HG03575 (cell line): ENCODE results near the gene KIF15.

Source experiments
- ATAC-seq: cut with Tn5 transposase; IDR thresholded peaks from one replicate; pipeline ENCODE4 v1.9.1; 2021; ENCODE audit not compliant: unreplicated experiment, insufficient number of reproducible peaks, low FRiP score; ENCODE audit errors: extremely low read depth

Gene KIF15, protein sequence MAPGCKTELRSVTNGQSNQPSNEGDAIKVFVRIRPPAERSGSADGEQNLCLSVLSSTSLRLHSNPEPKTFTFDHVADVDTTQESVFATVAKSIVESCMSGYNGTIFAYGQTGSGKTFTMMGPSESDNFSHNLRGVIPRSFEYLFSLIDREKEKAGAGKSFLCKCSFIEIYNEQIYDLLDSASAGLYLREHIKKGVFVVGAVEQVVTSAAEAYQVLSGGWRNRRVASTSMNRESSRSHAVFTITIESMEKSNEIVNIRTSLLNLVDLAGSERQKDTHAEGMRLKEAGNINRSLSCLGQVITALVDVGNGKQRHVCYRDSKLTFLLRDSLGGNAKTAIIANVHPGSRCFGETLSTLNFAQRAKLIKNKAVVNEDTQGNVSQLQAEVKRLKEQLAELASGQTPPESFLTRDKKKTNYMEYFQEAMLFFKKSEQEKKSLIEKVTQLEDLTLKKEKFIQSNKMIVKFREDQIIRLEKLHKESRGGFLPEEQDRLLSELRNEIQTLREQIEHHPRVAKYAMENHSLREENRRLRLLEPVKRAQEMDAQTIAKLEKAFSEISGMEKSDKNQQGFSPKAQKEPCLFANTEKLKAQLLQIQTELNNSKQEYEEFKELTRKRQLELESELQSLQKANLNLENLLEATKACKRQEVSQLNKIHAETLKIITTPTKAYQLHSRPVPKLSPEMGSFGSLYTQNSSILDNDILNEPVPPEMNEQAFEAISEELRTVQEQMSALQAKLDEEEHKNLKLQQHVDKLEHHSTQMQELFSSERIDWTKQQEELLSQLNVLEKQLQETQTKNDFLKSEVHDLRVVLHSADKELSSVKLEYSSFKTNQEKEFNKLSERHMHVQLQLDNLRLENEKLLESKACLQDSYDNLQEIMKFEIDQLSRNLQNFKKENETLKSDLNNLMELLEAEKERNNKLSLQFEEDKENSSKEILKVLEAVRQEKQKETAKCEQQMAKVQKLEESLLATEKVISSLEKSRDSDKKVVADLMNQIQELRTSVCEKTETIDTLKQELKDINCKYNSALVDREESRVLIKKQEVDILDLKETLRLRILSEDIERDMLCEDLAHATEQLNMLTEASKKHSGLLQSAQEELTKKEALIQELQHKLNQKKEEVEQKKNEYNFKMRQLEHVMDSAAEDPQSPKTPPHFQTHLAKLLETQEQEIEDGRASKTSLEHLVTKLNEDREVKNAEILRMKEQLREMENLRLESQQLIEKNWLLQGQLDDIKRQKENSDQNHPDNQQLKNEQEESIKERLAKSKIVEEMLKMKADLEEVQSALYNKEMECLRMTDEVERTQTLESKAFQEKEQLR (N-terminal part only)

DNA sequence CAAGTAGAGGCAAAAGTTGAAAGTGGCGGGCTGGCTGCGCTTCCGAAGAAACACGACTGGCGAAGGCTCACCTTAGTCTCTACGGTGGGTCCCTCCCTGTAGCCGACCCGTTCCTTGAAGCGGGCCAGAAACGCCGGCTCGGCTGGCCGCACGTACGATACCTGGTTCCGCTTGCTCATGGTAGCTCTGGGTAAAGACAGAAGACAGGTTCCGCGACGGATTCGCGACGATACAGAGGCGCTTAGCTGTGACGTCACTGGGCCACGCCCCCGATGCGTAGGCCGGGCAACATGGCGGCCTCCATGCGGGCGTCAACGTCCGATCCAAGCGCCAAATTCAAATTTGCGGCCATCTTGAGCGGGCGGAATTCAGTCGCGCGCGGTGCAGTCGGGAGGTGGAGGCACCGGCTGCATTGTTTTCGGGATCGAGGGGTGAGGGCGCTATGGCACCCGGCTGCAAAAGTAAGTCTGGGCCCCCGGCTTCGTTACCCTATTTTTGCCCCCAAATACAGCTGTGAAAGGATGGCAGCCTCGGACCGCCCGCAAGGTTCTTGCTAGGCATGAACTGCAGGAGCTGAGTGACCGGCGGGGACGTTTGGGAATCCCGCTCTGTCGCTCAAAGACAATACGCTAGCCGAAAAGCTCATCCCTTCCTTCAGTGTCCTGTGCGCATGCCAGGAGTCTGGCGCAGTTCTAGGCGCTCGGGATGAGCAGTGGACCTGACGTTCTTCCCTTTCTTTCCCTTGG is at the start of gene KIF15, which contains the start of gene KIAA1143:
Gene KIF15, plus strand, starts transcription at position 371 of the 746 bp plus-strand sequence. Its CDS starts 72 bp downstream, at position 443.
Gene KIAA1143, minus strand, starts transcription at position 196 of the 746 bp plus-strand sequence. Its CDS starts 17 bp downstream, at position 179.
- peak; percentile 50 for ATAC-seq

DNA sequence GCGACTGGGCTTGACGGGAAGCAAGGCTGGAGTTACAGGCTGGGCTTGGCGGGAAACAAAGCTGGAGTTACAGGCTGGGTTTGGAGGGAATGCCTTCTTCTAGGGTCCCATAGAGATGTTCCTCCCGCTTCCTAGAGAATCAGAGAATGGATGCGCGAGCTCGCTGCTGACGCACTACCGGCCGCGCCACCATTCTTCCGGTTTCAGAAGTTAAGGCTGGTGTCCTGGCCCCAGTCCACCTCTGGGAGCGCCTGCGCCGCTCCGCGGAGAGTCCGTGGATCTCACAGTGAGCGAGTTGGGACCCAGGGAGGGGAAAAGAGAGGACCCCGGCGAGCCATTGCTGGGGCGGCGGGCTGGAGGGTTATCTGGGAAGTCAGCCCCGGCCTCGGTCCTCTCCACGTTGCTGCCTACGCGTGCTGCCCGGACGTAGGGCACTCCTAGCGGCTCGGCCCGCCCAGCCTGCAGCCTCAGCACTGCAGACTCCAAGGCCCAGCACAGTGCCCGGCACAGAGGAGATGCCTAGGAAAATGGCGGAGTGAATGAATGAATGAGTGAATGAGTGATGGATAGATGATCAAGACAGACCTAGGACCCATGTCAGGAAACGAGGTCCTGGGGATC is 49.0 kb upstream of the KIF15 start, which contains the start of gene ZNF502:
Gene ZNF502, plus strand, starts transcription at position 206 of the 621 bp plus-strand sequence. CDS start 7,602 bp downstream, outside the sequence.
- no peak for ATAC-seq

DNA sequence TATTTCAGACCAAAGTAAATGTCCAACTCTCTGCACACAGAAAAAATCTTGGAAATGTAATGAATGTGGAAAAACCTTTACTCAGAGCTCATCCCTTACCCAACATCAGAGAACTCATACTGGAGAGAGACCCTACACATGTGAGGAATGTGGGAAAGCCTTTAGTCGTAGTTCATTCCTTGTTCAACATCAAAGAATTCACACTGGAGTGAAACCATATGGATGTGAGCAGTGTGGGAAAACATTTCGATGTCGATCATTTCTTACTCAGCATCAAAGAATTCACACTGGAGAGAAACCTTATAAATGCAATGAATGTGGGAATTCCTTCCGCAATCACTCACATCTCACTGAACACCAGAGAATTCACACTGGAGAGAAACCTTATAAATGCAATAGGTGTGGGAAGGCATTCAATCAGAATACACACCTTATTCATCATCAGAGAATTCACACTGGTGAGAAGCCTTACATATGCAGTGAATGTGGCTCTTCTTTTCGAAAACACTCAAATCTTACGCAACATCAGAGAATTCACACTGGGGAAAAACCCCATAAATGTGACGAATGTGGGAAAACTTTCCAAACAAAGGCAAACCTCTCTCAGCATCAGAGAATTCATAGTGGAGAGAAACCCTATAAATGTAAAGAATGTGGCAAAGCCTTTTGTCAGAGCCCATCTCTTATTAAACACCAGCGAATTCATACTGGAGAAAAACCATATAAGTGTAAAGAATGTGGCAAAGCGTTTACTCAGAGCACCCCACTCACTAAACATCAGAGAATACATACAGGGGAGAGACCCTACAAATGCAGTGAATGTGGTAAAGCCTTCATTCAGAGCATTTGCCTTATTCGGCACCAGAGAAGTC is 40.1 kb upstream of the KIF15 start:
- no peak for ATAC-seq

DNA sequence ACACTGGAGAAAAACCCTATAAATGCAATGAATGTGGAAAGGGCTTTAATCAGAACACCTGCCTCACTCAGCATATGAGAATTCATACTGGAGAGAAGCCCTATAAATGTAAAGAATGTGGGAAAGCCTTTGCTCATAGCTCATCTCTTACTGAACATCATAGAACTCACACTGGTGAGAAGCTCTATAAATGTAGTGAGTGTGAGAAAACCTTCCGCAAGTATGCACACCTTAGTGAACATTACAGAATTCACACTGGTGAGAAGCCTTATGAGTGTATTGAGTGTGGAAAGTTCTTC is 39.5 kb upstream of the KIF15 start:
- ATAC-seq, result no peak

DNA sequence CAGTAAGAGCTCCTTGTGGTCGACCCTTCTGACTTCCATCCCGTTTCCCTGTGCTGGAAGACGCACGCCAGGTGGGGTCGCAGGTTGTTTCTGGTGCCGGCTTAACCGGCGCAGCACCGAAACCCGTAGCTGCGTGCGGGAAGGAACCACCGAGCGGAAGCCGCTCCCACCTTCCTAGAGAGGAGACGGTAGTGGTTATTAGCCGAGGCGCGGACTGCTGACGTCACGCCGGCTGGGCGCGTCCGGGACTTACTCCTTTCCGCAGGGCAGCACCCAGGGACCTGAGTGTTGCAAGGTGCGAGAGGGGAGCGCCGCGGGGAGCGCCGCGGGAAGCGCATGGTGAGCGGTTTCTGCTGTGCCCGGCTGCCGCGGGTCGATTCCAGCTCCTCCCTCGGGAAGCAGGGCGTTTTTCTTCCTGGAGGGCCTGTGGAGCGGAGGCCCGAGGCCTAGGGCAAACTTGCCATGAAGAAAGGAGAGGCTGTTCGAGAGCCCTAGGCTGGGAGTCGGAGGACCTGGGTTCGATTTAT is 32.1 kb upstream of the KIF15 start, which contains the start of gene ZNF501:
Gene ZNF501, plus strand, starts transcription at position 252 of the 527 bp plus-strand sequence. CDS start 4,787 bp downstream, outside the sequence.
- no peak for ATAC-seq

GRCh38 chr3:44734646-44735168 is 26.9 kb upstream of the KIF15 start:
- ATAC-seq, result no peak

GRCh38 chr3:44761101-44761423 is 532 bp upstream of the KIF15 start:
- ATAC-seq, result no peak

DNA sequence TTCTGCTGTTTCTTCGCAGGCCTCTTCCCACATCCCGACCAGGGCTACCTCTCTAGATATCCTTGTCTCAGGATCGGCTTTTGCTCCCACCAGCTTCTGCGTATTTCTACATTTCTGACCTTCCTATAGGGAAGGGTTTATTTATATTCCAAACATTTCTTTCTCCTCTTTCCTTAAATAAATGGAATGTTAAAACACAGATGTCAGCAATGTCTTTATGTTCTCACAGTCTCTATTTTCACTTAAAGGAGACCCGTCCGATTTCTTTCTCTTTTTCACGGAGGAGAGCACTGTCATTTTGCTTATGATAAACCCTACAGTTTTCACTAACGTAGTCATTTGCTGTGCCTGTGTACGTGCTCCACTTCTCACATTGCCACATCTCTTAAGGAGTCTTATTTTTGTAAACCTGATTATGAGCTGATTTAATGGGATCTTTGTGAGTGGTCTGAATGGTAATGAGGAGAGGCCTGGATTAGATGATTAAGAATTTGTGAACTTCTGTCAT is 630 bp downstream of the KIF15 start:
- no peak for ATAC-seq

- no peak for ATAC-seq
Measured at GRCh38 chr3:44762690-44763089, 1.1 kb downstream of the KIF15 start.

DNA sequence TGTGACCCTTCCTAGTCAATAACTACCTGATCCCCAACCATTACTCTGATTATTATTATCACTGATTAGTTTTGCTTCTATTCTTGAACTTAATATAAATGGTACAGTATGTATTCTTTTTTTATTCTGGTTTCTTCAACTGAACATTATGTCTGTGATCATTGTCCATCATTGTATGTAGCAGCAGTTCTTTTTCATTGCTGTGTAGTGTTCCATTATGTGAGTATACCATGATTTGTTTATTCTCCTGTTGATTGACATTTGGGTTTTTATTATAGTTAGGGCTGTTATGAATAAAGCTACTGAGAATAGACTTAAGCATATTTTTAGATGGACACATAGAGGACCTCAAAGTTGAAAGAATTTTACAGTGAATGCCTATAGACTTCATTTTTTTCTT is 2.7 kb downstream of the KIF15 start:
- ATAC-seq, result no peak

GRCh38 chr3:44771424-44772098 is 10.0 kb downstream of the KIF15 start:
- ATAC-seq, result no peak

GRCh38 chr3:44772099-44772442 is 10.5 kb downstream of the KIF15 start:
- no peak for ATAC-seq

DNA sequence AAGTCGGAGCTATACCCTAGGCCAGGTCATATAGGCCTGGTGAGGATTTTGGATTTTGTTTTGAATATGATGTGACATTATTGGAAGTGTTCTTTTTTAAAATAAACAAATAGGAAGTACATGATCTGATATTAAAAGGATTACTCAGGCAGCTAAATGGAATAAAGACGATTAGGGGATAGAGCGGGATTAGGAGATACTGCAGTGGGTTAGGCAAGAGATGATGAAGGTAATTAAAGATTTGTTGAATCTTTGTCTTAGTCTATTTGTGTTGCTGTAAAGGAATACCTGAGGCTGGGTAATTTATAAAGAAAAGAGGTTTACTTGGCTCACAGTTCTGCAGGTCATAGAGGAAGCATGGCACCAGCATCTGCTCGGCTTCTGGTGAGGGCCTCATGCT is 21.3 kb downstream of the KIF15 start:
- ATAC-seq, result no peak

DNA sequence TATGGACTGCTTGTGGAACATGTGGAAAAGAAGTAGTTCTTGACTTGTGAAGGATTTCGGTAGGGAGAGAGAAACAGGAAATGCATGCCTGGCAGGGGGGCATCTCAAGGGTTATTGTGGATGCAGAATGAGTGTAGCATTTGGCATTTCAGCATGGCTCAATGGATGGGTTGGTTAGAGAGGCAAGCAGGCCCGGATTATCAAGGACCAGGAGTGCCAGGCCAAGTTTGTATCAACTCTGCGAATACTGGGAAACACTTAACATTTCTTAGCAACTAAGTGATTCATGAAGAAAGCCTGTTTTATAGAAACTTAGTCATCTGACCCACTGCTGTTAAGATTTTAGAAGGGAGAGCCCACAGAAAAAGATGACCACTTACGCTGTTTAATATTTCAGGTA is 33.6 kb downstream of the KIF15 start:
- ATAC-seq, result no peak

DNA sequence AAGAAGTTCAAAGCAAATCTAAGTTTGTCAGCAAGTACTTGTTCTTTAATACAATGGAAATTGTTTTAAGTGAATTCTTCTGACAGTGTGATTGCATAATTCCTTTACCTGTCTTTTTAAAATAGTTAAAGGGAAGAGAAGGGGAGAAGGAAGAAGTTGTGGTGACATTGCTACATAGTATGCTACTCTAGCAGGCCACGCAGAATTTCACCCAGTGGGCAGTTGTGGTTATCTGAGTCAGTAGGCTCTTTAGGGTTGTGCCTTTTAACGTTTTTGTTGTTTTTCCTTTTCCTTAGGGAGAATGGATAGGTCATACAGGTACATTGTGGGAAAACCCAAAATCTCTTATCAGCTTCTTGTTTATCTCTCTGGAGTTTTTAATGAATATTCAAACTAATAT is 40.4 kb downstream of the KIF15 start:
- no peak for ATAC-seq

DNA sequence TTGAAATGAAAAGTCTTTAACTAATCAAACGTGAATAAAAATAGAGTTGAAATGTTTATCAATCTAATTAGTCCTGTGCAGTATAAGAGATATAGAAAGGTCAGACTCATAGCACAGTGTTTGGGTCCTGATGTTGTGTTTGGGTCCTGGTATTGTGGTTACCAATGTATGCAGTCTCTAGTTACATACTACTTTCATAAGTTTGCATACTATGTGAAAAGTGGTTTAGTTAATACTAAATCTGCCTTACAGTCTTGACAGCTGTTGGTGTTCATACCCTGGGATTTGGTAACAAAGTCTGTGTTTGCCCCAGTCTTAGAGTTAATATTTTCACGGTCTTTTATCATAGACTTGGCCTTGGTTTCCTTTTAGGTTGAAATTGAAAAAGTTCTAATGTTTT is 41.7 kb downstream of the KIF15 start:
- no peak for ATAC-seq
